ENCODE measurements around the gene GPR42.
"Not testable (repeated sequence)": the region's sequence is repeated elsewhere in the genome, so short reads cannot be mapped to it uniquely, and the experiment has no call there.

Gene GPR42

GRCh38 chr19:35396240-35396885, 25.5 kb downstream of the GPR42 start:
- no peak for DNase-seq (ENCODE audit: low spot score)

GRCh38 chr19:35397064-35397463, 26.2 kb downstream of the GPR42 start:
- DNase-seq (ENCODE audit: low spot score): no peak

DNA sequence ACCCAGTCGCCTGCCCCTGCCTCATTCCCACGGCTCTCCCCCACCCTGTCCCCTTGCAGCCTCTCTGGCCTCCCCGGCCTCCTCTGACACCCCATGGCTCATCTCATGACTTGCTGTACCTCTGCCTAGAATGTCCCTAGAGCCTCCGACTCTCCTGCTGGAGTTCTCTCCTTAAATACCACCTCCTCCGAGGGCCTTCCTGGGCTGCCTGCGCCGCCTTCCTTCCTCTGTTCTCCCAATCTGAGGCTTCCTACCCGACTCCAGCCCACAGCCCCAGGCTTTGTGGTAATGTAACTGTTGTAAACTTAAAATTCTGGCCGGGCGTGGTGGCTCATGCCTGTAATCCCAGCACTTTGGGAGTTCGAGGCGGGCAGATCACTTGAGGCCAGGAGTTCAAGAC, 27.7 kb downstream of the GPR42 start:
- no peak for DNase-seq (ENCODE audit: low spot score)

- DNase-seq (ENCODE audit: low spot score): no peak
Observed at GRCh38 chr19:35399231-35399630, 28.4 kb downstream of the GPR42 start.

- DNase-seq (ENCODE audit: low spot score): no peak
Observed at GRCh38 chr19:35399948-35400772, 29.3 kb downstream of the GPR42 start.

GRCh38 chr19:35400773-35401100, 29.9 kb downstream of the GPR42 start:
- no peak for DNase-seq (ENCODE audit: low spot score)

DNA sequence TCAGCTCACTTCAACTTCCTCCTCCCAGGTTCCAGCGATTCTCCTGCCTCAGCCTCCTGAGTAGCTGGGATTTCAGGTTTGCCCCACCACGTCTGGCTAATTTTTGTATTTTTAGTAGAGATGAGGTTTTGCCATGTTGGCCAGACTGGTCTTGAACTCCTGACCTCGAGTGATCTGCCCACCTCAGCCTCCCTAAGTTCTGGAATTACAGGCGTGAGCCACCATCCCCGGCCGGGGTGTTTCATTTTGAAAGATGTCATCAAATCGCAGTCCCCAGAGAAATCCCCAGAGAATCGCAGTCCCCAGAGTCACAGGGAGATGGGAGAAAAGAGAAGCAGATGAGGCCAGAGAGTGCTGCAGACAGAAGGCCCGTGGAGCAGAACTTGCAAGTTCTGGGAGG, 30.5 kb downstream of the GPR42 start:
- DNase-seq (ENCODE audit: low spot score): not testable (repeated sequence)

- DNase-seq (ENCODE audit: low spot score): no peak
Observed at GRCh38 chr19:35403116-35403760, 32.4 kb downstream of the GPR42 start.

- no peak for DNase-seq (ENCODE audit: low spot score)
Observed at GRCh38 chr19:35404879-35405622, 34.2 kb downstream of the GPR42 start.

DNA sequence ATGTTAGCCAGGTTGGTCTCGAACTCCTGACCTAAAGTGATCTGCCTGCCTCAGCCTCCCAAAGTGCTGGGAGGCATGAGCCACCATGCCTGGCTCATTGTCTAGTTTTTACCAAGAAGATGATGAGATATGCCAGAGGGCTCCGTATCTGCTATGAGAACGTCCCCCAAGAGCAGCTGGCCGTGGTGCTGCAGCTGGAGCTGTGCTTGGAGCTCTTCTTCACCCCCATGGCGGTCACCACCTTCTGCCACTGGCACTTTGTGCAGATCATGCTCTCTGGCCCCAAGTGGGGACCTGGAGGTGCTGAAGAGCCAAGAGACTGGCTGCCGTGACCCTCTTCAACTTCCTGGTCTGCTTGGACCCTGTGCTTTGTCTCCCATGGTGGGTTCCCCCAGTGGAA, 36.8 kb downstream of the GPR42 start:
- no peak for DNase-seq (ENCODE audit: low spot score)

DNA sequence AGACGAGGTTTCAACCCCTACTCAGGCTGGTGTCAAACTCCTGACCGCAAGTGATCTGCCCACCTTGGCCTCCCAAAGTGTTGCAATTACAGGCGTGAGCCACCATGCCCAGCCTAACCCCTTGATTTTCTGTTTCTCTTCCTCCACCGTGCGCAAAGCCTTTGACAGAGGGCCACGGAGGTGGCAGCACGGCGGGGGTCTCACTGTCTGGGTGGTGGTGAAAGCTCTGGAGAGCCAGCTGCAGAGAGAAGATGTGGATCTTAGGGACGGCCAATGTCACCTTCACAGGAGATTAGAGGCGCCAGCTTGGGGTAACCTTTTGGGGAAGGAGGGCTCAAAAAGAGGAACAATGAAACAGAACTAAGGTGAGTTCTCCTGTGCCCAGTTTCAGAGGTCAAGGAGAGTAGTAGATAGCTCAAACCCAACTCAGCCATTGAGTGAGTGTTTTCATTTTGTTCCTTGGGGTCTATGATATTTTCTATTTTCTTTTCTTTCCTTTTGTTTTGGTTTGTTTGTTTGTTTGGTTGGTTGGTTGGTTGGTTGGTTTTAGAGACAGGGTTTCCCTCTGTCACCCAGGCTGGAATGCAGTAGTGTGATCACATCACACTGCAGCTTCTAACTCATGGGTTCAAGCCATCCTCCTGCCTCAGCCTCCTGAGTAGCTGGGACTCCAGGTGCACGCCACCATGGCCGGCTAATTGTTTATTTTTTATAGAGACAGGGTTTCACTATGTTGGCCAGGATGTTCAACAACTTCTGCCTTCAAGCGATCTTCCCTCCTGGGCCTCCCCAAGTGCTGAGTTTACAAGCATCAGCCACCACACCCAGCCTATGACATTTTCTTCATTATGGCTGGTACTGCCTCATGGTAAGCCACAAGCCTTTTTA, 37.7 kb downstream of the GPR42 start:
- no peak for DNase-seq (ENCODE audit: low spot score)

DNA sequence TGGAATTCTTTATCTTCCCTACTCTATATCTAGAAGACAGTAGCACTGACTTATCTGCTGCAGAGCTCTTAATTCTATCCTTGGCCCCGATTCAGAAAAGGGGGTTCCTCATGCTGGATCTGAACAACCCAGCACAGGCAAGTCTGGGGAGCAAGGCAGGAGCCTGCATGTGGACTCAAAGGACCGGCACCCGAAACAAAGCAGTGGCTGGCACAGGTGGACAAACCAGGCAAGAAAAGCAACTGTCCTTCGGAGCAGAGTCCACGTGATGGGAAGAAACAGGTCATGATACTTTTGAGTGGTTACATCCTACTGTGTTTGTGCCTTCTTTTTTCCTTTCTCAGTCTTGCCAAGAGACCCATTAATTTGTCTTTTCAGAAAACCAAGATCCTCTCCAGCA, 38.3 kb downstream of the GPR42 start:
- DNase-seq (ENCODE audit: low spot score): no peak

DNA sequence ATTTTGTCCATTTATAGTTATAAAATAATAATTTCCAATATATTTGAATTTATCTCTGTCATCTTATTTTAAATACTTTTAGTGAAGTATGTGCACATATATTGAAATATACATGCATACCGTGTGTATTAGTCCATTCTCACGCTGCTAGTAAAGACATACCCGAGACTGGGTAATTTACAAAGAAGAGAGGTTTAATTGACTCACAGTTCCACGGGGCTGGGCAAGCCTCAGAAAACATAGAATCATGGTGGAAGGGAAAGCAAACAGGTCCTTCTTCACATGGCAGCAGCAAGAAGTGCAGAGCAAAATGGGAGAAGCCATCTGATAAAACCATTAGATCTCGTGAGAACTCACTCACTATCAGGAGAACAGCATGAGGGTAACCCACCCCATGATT, 39.6 kb downstream of the GPR42 start:
- no peak for DNase-seq (ENCODE audit: low spot score)

DNA sequence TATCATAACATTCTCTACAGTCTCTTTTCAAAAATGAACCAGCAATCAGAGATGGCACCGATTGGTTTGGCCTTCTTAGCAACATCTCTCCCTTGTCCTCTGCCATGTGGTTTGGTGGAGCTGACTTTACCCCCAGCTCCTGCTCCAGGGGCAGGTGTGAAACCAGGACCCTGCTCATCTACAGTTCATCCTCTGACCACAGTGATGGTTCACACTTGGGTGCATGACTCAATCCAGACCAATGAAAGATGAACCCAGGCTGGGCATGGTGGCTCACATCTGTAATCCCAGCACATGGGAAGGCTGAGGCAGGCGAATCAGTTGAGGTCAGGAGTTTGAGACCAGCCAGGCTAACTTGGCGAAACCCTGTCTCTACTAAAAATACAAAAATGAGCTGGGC, 43.6 kb downstream of the GPR42 start:
- no peak for DNase-seq (ENCODE audit: low spot score)

- no peak for DNase-seq (ENCODE audit: low spot score)
Observed at GRCh38 chr19:35416331-35416730, 45.5 kb downstream of the GPR42 start.

GRCh38 chr19:35417278-35417677, 46.4 kb downstream of the GPR42 start:
- no peak for DNase-seq (ENCODE audit: low spot score)

GRCh38 chr19:35417713-35418534, 47.1 kb downstream of the GPR42 start:
- DNase-seq (ENCODE audit: low spot score): no peak

- no peak for DNase-seq (ENCODE audit: low spot score)
Observed at GRCh38 chr19:35419046-35419445, 48.2 kb downstream of the GPR42 start.

DNA sequence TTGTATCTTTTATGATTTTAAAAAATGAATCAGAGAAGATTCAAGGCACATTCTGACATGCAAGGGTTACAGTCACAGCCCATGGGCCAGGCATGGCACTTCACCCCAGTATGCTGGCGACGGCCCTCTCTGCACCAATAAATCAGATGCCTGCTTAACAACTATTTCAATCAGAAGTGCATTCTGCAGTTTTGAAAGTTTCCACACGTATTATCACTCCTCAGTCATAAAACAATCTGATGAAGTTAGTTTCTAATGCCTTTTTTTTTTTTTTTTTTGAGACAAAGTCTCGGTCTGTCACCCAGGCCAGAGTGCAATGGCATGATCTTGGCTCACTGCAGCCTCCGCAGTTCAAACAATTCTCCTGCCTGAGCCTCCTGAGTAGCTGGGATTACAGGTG, 48.9 kb downstream of the GPR42 start:
- DNase-seq (ENCODE audit: low spot score): no peak

GRCh38 chr19:35421362-35421761, 50.5 kb downstream of the GPR42 start:
- DNase-seq (ENCODE audit: low spot score): no peak

All from cerebellar cortex (tissue), 1 donor.